Embryonic facial prominence (tissue), 1 donor: Measurements from ENCODE around the gene NEDD4L.

Source experiments
- DNase-seq: peaks from one replicate; pipeline ENCODE4 v3.0.0-alpha.2; 2016; ENCODE audit errors: extremely low spot score

The NEDD4L gene

DNA sequence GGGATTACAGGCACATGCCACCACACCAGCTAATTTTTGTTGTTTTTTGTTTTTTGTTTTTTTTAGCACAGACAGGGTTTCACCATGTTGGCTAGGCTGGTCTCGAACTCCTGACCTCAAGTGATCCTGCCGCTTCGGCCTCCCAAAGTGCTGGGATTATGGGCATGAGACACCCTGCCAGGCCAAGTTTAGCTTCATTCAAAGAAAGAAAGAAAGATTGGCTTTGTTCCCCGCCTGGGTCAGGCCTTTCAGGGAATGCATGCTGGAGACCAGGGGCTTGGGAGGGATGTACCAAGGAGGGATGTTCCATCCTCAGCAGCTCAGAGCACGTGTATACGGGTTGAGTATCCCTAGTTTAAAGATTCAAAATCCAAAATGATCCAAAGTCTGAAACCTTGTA, 301.8 kb downstream of the NEDD4L start:
- DNase-seq = no peak

DNA sequence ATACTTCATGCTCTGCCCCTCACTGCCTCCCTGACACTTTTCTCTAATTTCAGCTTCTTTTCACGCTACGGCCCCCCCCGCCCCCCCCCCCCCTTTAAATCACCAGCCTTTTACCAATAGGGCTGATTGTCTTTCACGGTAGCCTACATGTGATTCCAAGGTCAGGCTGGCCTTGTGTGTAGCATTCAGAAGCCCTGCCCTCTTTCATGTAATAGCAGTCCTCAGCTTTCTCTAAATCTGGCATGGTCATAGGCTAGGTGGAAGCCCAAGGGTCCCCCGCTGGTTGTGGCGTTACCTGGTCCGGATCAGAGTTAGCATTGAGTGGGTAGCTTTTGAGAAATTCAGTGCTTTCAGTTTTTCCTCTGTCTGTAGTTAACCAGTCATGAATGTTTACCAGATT, 303.1 kb downstream of the NEDD4L start:
- DNase-seq = no peak

DNA sequence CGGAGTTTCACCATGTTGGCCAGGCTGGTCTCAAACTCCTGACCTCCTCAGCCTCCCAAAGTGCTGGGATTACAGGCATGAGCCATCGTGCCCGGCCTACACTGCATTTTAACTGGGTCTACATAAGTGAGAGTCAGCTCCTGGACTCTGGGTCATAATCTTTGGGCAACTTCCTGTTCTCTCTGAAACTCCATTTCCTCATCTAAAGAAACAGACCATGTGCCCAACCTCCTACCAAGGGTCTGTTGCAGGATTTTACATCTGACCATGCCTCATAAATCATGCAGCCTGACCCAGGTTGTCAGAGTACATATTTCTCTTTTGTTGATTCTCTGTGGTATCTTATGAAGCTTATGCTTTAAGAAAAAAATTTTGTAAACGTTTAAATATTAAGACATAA, 304.5 kb downstream of the NEDD4L start:
- no peak for DNase-seq

DNA sequence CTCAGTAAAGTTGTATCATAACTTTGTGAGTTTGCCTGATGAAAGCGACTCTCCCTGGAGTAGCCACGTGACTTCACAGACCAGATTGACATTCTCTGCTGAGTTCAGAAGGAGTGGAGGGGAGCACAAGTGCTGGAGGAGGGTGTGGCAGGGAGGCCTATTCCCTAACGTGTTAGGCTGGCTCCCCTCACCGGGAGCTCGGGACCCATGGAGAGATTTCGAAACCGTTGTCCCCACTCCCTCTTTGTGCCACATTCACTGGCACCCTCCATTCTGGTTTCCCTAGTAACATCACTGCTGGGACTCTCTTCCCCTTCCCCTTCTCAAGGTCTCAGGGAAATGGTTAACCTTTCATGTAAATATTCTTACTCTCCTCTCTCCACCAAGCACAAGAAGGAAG, 304.9 kb downstream of the NEDD4L start:
- DNase-seq = no peak

DNA sequence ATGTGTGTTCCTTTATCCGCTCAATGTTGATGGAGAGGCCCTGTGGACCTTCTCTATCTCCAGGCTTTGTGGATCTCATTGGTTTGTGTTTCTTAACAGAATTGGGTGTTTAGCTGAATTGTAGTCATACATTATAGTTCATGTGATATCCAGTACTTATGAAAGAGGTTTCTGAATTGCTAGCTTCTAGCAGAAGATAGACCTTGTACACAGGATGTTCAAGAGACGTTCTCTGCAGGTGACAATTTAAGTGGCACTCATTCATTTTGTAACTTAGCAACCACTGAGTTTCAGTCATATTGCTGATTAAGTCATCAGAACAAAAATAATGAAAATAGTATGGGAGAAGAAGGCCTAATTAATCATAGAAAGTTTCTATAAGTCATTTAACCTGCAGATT, 305.6 kb downstream of the NEDD4L start:
- no peak for DNase-seq

DNA sequence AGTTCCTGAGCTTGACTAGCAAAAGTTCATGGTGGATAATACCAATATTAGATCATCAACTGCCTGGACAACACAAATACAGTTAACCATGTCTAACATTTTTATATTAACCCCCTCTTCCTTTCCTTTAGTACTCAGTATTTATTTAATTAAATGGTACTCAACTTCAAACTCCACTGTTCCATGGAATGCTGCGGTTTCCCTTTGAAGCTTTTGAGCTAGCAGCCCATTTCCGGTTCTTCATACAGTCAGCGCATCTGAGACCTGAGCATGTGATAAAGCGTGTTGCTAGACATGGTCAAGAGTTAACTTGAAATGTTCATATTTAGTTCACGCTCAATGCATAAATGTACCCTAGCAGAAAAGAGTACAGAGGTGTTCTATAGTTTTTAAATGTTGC, 306.5 kb downstream of the NEDD4L start:
- DNase-seq = no peak

DNA sequence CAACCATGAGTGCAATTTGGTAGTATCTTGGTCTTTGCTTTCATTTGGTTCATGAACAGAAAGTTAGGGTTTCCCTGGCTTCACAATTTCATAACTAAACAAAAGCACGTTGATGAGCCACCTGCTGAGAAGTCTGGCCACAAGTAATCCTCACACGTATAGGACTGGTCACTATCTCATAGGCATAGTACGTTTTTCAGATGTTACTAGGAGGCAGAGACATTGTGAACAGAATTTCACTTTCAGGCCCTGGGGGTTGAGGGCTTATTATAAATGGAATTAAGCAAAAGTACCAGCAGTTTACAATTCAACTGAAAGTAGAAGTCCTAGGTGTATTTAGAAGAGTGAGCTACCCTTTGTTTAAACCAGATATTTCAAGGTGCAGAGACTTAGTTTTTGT, 307.8 kb downstream of the NEDD4L start:
- DNase-seq = no peak

DNA sequence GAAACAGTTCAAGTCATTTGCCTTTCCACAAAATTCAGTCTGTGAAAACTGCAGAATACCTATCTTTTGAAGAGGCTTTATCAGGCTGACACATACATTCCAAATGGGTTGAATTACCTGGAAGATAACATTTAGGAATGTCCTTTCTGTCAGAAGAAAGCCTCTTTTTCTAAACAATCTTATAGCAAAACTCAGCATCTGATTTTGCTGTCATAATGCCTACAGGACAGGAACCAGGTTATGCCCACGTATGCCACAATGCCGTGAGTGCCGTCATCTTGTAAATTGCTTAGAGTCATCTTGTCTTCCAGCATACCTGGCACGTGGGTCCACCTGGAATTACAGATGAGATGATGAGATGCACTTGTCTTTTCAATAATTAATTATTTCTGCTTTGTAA, 309.6 kb downstream of the NEDD4L start:
- no peak for DNase-seq

DNA sequence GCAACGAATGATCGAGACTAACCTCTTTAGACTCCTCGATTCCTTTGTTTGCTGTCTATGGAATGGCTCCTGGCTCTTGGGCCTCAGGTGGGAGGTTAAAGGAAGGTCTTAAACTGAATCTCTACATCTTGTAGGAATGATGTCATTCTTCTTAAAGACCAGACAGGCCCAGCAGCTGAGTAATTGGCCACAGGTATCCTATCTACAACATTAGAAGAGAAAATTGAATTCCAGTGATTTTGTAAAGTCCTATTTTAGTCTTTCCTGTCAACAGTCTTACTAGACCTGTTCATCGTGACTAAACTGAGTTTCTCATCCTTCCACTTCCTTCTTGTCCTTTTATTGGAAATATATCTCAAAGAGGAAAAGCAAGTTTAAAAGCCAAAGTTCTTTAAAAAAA, 310.0 kb downstream of the NEDD4L start:
- DNase-seq = no peak

DNA sequence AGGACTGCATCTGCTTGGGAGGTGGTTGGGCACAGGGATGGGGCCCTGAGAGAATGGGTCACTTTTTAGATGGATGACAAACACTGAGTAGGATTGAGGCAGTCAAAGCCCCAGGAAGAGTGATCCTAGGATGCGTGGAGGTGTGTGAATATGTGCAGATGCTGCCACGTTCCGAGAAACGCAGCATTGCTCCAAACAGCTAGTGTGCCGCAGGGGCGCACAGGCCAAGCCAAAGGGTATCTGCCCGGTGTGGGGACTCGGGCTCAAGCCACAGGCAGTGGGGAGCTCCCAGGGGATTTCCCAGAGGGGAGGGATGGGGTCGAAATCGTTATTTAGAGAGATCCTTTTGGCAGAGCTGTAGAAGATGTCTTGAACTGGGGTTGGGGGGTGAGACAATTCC, 310.8 kb downstream of the NEDD4L start:
- DNase-seq = no peak

DNA sequence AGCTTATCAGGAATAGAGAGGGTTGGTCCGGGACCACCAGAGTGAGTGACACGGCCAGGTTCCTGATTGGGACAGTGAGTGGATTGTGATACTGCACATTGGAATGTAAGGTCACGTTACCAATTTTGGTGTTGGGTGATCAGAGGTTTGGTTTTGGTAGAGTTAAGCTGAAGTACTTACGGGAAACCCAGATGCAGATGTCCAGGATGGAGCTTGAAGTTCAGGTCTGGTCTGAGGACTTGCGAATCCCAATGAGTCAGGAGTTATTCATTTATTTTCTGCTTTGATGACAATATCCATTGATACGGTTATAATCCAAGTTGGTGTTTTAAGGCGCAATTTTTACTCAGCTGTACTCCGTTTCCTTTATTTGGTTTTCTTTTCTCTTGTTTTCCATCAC, 311.2 kb downstream of the NEDD4L start:
- no peak for DNase-seq

DNA sequence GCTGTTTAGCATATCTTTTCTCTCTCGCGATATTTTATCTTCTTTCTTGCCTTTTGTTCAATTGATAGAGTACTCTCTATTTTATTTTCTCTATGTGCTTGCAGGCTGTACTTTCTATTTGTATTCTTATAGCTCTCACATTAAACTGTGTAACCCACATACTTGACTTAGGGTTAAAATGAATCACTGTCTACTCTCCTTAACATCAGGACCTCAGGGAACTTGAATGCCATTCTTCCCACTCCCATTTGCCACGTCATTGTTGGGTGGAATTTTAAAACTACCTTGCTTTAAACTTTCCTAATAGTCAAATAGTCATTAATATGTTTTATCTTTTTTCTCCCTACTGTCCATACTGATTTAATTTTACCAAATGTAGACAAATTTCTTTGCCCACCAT, 315.2 kb downstream of the NEDD4L start:
- DNase-seq = no peak

DNA sequence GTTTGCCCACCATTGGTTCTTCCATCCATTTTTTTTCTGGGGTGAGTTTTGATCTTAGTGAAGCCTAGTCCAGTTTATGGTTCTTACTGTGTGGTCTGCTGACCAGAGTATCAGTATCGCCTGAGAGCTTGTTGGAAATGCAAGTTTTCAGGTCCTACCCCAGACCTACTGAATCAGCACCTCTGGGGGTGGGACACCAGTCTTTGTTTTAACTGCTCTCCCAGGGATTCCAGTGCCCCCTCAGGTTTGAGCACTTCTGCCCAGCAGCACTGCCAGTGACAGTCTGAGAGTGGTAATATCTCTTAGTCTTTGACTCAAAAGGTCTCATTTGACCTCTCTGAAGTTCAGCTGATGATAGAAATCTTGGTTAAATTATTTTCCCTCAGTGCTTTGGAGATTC, 315.6 kb downstream of the NEDD4L start:
- no peak for DNase-seq

DNA sequence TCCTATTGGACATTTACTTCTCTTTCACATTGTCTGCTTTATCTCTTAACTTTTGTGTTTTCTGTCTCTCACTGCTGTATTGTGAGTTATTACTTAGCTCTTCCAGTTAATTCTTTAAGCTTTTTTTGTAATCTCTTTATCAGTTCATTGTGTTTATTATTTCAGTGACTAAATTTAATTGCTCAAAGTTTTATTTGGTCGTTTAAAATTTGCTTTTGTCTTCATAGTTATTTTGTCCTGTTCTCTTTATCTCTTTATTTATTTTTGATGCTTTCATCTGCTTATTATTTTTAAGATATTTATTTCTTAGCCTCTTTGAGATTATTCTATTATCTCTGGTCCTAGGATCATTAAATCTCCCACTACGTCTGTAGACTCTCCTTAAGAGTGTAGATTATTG, 316.3 kb downstream of the NEDD4L start:
- no peak for DNase-seq

DNA sequence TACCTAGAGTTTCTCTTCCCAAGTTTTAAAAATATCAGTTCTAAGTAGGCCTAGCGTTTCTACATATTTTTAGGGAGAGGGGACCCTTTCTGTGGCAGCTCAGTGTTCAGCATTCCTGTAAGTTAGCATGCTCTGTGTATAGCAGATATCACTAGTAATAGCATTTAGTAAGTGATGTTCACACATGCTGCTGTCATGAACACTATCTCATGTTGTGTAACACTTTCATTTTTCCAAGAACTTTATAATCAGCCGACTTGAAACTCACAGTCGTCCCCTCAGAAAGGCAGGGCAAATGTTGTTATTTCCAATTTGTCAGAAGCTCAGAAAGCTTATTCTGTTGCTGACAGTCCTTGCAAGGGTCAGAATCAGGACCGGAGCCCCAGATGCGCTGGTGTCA, 317.2 kb downstream of the NEDD4L start:
- DNase-seq = no peak

DNA sequence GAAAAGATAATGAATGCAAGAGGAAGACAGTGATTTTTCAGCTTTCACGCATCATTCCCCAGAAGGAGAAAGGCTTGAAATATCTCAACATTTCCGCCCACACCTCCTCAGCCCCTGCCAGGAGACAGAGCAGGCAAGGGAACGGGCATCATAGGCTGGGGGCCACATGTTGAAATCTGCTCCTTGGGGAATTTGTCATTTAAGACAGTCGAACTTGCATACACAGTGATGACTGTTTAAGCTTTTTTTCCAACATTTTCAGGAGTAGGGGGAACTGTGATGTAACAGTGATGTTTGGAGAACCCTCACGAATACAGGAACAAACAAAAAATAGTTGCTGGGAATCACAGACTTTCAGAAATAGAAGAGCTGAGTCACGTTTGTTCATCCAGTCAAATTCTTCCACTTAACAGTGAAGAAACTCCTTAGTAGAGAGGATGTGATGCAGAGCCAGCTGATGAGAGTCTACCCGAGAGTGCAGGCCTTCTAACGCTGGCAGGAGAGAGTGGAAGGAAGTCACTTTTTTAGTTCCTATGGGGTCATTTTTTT, 318.1 kb downstream of the NEDD4L start:
- no peak for DNase-seq

DNA sequence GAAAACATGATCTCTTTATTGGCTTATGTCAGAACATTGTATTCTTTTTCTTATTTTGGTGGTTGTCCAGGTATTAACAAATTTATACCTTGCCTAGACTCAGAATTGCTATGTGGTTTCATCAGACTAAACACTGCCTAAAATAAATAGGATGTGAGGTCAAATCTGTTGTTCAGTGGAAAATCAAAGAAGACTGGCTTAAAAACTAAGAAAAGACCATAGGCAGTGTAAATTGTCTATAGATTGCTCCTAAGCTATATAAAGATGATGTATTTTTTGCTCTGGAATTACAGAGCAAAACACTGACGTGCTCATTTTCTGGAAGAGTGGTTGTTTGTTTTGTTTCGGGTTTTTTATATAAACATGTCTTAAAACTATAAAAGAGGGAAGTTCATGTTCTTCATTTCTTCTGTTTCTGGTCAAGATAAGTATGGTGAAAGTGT, 318.8 kb downstream of the NEDD4L start:
- DNase-seq = no peak

DNA sequence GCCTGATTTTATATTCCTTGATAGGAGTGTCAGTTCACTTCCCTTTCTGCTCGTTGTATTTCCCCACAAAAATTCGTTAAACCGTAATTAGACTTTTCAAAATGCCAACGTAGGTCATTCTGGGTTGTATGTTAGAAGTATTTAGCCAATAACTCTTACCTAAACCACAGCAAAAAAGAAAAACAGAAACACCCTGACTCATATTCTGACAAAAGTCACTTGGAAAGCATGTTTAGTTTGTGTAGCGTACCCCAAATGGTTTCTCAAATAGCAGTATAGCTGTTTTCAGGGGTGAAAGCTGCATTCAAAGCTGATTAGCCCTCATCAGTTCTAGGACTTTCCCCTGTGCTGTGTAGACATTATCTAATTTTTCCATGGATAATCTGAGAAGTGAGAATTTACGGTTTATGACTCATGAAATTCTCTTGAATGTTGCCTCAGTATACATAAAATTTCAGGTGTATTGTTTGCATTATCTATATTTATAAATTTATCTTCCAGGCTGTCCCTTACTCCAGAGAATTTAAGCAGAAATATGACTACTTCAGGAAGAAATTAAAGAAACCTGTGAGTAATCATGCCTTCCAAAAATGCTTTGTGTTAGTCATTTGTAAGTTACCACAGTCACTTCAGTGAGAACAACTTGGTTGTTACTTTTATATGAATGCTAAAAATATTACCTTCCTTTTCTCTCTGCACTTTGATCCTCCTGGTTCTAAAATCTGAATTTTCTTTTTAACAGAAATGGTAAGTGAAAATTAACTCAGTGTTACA, 319.9 kb downstream of the NEDD4L start:
- no peak for DNase-seq

DNA sequence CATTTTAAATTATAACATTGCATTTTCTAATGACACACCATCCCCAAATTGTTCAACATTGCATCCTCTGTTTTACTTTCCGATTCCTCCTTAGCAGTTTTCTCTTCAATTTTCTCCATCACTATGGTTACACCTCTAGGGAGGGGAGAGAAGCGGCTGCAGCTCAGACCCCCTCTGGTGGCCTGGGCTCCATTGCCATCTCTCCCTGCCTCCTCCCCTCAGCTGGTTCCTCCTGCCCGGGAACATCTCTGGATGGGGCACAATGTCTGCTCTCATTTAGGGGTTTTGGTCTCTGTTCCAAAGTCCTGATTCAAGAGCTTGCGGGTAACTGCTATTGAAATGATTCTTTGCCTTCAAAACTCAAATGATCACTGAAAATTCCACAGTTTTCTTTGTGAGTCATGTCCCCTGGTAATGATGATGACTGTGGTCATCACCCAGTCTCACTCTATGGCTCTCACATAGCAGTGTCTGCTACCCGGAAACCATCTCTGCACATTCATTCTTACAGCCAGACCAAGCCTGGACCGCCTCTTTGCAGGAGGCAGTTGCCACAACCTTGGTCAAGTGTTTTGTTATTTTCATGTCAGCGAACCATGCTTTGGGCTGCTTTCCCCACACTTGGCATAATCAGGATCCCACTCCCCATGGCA, 321.0 kb downstream of the NEDD4L start:
- no peak for DNase-seq

DNA sequence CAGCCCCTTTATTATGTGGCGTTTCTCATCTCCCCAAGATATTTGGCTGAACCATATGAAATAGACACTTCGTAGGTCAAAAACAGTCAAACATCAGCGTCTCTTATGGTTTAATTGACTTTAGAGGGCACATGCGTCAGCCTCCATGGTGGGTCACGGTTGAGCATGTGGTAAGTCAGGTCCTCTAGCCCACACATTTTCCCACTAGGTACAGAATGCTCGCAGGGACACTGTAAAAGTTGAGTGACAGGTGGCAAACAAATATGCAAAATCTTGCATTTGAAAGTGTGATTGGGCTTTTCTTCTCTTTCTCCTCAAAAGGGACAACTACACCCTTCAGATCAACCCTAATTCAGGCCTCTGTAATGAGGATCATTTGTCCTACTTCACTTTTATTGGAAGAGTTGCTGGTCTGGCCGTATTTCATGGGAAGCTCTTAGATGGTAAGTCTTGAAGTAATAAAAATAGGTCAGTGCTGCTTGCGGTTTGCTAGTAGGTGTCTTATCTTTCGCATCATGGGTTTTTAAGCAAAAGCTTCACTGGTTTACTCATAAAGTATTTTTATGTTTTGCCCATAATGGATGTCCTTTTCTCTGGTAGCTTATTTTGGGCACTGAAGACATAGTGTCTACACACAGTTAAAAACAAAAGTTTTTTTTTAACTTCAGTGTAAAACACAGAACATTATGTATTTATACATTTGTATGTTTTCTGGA, 323.6 kb downstream of the NEDD4L start:
- DNase-seq = no peak

DNA sequence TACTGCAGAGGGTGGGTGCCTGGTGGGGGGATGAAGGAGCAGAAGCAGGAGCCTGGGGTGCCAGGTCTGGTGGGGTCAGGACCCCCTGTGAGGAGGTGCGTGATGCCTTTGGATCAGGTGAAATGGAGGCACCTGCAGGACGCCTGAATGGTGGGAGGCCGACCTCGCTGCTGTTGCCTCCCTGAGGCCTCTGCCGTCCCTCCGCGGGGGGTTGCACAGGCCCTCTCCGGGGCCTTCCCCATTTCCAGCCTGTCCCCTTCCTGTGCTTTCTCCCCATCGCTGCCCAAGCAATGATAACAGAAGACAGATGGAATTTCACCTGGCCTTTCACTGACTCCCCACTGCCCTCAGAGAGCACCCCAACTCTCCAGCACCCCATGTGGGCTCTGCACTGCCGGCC, 325.6 kb downstream of the NEDD4L start:
- no peak for DNase-seq

DNA sequence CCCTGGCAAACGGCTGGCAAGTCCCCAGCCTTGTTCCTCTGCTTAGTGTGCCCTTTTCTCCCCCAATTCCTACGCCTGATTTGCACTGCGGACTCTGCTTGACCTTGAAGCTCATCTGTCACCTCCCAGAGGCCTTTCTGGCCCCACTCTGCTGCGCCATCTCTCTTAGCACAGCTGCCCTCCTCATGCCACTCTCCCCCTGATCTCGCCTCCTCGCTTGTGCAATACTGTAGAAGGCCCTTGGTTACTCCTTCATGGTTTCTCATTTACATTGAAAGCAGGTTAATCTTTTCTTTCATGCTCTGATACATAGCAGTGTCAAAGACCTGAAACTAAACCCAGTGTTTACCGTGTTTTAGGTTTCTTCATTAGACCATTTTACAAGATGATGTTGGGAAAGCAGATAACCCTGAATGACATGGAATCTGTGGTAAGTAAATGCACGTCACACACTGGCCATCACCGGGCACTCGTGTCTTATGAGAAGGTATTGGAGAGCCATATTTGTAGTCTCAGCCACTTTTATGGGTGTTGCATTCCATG, 326.1 kb downstream of the NEDD4L start:
- no peak for DNase-seq
